Measurements from ENCODE around the gene ARID3A. TPM values are rescaled to one million over a fixed set of nuclear protein-coding genes. Genes with fewer than 3 reads are reported as not detected.

Gene ARID3A
- total and polyA plus RNA-seq, 2 of the 13 experiments (the other 11 are each of a cell fraction or from before 2014, with no cell fraction given) = 71.3 to 77.9 TPM

- TF ChIP-seq, protein P1, sequence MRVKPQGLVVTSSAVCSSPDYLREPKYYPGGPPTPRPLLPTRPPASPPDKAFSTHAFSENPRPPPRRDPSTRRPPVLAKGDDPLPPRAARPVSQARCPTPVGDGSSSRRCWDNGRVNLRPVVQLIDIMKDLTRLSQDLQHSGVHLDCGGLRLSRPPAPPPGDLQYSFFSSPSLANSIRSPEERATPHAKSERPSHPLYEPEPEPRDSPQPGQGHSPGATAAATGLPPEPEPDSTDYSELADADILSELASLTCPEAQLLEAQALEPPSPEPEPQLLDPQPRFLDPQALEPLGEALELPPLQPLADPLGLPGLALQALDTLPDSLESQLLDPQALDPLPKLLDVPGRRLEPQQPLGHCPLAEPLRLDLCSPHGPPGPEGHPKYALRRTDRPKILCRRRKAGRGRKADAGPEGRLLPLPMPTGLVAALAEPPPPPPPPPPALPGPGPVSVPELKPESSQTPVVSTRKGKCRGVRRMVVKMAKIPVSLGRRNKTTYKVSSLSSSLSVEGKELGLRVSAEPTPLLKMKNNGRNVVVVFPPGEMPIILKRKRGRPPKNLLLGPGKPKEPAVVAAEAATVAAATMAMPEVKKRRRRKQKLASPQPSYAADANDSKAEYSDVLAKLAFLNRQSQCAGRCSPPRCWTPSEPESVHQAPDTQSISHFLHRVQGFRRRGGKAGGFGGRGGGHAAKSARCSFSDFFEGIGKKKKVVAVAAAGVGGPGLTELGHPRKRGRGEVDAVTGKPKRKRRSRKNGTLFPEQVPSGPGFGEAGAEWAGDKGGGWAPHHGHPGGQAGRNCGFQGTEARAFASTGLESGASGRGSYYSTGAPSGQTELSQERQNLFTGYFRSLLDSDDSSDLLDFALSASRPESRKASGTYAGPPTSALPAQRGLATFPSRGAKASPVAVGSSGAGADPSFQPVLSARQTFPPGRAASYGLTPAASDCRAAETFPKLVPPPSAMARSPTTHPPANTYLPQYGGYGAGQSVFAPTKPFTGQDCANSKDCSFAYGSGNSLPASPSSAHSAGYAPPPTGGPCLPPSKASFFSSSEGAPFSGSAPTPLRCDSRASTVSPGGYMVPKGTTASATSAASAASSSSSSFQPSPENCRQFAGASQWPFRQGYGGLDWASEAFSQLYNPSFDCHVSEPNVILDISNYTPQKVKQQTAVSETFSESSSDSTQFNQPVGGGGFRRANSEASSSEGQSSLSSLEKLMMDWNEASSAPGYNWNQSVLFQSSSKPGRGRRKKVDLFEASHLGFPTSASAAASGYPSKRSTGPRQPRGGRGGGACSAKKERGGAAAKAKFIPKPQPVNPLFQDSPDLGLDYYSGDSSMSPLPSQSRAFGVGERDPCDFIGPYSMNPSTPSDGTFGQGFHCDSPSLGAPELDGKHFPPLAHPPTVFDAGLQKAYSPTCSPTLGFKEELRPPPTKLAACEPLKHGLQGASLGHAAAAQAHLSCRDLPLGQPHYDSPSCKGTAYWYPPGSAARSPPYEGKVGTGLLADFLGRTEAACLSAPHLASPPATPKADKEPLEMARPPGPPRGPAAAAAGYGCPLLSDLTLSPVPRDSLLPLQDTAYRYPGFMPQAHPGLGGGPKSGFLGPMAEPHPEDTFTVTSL (CRISPR knock-in tag; IDR thresholded peaks at IDR 0.05; ENCODE audit: borderline replicate concordance) = no peak
- peak; percentile 80; the same call in 1 of the 2 replicates for TF ChIP-seq ZNF788 (CRISPR knock-in tag; IDR thresholded peaks at IDR 0.05; ENCODE audit: borderline replicate concordance)
- TF ChIP-seq NR2F2 (IDR thresholded peaks at IDR 0.05; ENCODE audit: borderline replicate concordance, low read depth) = no peak
- TF ChIP-seq ATF7-NPFF (CRISPR knock-in tag; IDR thresholded peaks at IDR 0.05; ENCODE audit: low read depth) = no peak; the same call in 1 of the 2 replicates
- no peak for TF ChIP-seq ZSCAN29 (CRISPR knock-in tag; conservative IDR thresholded peaks at IDR 0.05)
- no peak for TF ChIP-seq HNRNPUL1 (IDR thresholded peaks at IDR 0.05; ENCODE audit: low read depth, low read length)
- TF ChIP-seq MIER3 (CRISPR knock-in tag; IDR thresholded peaks at IDR 0.05; ENCODE audit: borderline replicate concordance) = no peak
- no peak for TF ChIP-seq STAG1 (CRISPR knock-in tag; IDR thresholded peaks at IDR 0.05)
- peak; percentile 54; the same call in 1 of the 2 replicates for TF ChIP-seq ZMYM4 (CRISPR knock-in tag; IDR thresholded peaks at IDR 0.05)
- no peak for TF ChIP-seq KDM6A (CRISPR knock-in tag; IDR thresholded peaks at IDR 0.05; ENCODE audit: low read depth)
- TF ChIP-seq SALL1 (CRISPR knock-in tag; IDR thresholded peaks at IDR 0.05) = peak; percentile 63
- TF ChIP-seq, protein P2, sequence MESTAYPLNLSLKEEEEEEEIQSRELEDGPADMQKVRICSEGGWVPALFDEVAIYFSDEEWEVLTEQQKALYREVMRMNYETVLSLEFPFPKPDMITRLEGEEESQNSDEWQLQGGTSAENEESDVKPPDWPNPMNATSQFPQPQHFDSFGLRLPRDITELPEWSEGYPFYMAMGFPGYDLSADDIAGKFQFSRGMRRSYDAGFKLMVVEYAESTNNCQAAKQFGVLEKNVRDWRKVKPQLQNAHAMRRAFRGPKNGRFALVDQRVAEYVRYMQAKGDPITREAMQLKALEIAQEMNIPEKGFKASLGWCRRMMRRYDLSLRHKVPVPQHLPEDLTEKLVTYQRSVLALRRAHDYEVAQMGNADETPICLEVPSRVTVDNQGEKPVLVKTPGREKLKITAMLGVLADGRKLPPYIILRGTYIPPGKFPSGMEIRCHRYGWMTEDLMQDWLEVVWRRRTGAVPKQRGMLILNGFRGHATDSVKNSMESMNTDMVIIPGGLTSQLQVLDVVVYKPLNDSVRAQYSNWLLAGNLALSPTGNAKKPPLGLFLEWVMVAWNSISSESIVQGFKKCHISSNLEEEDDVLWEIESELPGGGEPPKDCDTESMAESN (CRISPR knock-in tag; conservative IDR thresholded peaks at IDR 0.05) = peak; percentile 52; the same call in 1 of the 2 replicates
- TF ChIP-seq ZZZ3 (CRISPR knock-in tag; IDR thresholded peaks at IDR 0.05; ENCODE audit: borderline replicate concordance) = no peak
- TF ChIP-seq, protein P3, sequence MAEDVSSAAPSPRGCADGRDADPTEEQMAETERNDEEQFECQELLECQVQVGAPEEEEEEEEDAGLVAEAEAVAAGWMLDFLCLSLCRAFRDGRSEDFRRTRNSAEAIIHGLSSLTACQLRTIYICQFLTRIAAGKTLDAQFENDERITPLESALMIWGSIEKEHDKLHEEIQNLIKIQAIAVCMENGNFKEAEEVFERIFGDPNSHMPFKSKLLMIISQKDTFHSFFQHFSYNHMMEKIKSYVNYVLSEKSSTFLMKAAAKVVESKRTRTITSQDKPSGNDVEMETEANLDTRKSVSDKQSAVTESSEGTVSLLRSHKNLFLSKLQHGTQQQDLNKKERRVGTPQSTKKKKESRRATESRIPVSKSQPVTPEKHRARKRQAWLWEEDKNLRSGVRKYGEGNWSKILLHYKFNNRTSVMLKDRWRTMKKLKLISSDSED (CRISPR knock-in tag; IDR thresholded peaks at IDR 0.05) = no peak
- TF ChIP-seq, protein P4, sequence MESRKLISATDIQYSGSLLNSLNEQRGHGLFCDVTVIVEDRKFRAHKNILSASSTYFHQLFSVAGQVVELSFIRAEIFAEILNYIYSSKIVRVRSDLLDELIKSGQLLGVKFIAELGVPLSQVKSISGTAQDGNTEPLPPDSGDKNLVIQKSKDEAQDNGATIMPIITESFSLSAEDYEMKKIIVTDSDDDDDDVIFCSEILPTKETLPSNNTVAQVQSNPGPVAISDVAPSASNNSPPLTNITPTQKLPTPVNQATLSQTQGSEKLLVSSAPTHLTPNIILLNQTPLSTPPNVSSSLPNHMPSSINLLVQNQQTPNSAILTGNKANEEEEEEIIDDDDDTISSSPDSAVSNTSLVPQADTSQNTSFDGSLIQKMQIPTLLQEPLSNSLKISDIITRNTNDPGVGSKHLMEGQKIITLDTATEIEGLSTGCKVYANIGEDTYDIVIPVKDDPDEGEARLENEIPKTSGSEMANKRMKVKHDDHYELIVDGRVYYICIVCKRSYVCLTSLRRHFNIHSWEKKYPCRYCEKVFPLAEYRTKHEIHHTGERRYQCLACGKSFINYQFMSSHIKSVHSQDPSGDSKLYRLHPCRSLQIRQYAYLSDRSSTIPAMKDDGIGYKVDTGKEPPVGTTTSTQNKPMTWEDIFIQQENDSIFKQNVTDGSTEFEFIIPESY (CRISPR knock-in tag; IDR thresholded peaks at IDR 0.05) = peak; percentile 37; the same call in 1 of the 2 replicates
These were observed 58.5 kb downstream of the ARID3A start, which contains the start of gene WDR18 (continued) for GRCh38 chr19:984165-984967.

Measured in HepG2 (cell line).